Measurements from ENCODE around the gene CCDC85C.

The CCDC85C gene

GRCh38 chr14:99589651-99590530 lies 14.1 kb downstream of the CCDC85C start:
- DNase-seq (ENCODE audit: low spot score): no peak

- DNase-seq (ENCODE audit: low spot score): no peak
These were observed 15.0 kb downstream of the CCDC85C start for GRCh38 chr14:99589031-99589441.

GRCh38 chr14:99587460-99588278 lies 16.3 kb downstream of the CCDC85C start:
- DNase-seq (ENCODE audit: low spot score): no peak

- DNase-seq (ENCODE audit: low spot score): no peak
These were observed 17.1 kb downstream of the CCDC85C start for GRCh38 chr14:99586761-99587459.

GRCh38 chr14:99586054-99586760 lies 17.8 kb downstream of the CCDC85C start:
- DNase-seq (ENCODE audit: low spot score): no peak

GRCh38 chr14:99584823-99585222 lies 19.2 kb downstream of the CCDC85C start:
- no peak for DNase-seq (ENCODE audit: low spot score)

- DNase-seq (ENCODE audit: low spot score): no peak
These were observed 22.1 kb downstream of the CCDC85C start for GRCh38 chr14:99581938-99582337.

- no peak for DNase-seq (ENCODE audit: low spot score)
These were observed 22.6 kb downstream of the CCDC85C start for GRCh38 chr14:99581374-99581773.

- DNase-seq (ENCODE audit: low spot score): peak; percentile 24
These were observed 24.0 kb downstream of the CCDC85C start for GRCh38 chr14:99579903-99580571.

- peak; percentile 56 for DNase-seq (ENCODE audit: low spot score)
These were observed 24.7 kb downstream of the CCDC85C start for GRCh38 chr14:99579120-99579836.

- peak; percentile 44 for DNase-seq (ENCODE audit: low spot score)
These were observed 25.4 kb downstream of the CCDC85C start for GRCh38 chr14:99578541-99579101.

GRCh38 chr14:99576761-99577705 lies 27.0 kb downstream of the CCDC85C start:
- DNase-seq (ENCODE audit: low spot score): no peak

GRCh38 chr14:99576304-99576703 lies 27.7 kb downstream of the CCDC85C start:
- DNase-seq (ENCODE audit: low spot score): no peak

- DNase-seq (ENCODE audit: low spot score): peak; percentile 58
These were observed 28.7 kb downstream of the CCDC85C start for GRCh38 chr14:99575043-99576023.

- DNase-seq (ENCODE audit: low spot score): peak; percentile 63
These were observed 29.7 kb downstream of the CCDC85C start for GRCh38 chr14:99574099-99574880.

GRCh38 chr14:99573436-99574098 lies 30.4 kb downstream of the CCDC85C start:
- DNase-seq (ENCODE audit: low spot score): peak; percentile 49

- peak; percentile 83 for DNase-seq (ENCODE audit: low spot score)
These were observed 31.0 kb downstream of the CCDC85C start for GRCh38 chr14:99573000-99573330.
